A673 (cell line): Measurements from ENCODE around the gene BNC2.

ENCODE experiments used
- EZH2 ChIP-seq: fragments of 200-600 bp; sonication (generic); IDR thresholded peaks from 2 replicates; pipeline ENCODE4 v1.6.1; 2017; ENCODE audit warnings: borderline replicate concordance, low read depth, mild to moderate bottlenecking, mixed read lengths, antibody characterized with exemption, low read length; ENCODE audit not compliant: poor library complexity, severe bottlenecking
- TF ChIP-seq, protein P1 (sequence below): fragments of 300-800, 200-600 bp; sonication (generic); conservative IDR thresholded peaks from 2 replicates; pipeline ENCODE4 v1.5.1; 2017; ENCODE audit warnings: low read depth, mild to moderate bottlenecking, antibody characterized with exemption, low read length, moderate library complexity, mixed read lengths

DNA sequence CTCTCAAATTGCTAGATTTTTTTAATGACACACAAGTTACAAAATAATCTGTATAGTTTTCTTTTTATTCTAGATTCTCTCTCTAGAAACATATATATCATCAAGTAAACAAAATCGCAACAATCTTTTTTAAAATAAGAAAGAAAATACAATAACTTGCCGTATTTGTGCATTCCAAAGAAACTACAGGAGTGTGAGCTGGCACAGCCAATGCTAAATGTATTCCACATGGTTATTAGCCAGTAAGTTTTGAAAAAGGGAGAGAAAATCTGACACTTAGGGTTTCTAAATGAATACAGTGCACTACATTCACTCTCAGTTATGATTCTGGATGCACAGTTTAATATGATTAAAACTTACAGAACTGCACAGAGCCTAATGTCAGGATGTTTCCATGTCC lies 117.9 kb downstream of the BNC2 start:
- TF ChIP-seq, protein P1, sequence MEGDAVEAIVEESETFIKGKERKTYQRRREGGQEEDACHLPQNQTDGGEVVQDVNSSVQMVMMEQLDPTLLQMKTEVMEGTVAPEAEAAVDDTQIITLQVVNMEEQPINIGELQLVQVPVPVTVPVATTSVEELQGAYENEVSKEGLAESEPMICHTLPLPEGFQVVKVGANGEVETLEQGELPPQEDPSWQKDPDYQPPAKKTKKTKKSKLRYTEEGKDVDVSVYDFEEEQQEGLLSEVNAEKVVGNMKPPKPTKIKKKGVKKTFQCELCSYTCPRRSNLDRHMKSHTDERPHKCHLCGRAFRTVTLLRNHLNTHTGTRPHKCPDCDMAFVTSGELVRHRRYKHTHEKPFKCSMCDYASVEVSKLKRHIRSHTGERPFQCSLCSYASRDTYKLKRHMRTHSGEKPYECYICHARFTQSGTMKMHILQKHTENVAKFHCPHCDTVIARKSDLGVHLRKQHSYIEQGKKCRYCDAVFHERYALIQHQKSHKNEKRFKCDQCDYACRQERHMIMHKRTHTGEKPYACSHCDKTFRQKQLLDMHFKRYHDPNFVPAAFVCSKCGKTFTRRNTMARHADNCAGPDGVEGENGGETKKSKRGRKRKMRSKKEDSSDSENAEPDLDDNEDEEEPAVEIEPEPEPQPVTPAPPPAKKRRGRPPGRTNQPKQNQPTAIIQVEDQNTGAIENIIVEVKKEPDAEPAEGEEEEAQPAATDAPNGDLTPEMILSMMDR, result no peak
- no peak for TF ChIP-seq EZH2
